OCI-LY7 (cell line): ENCODE measurements around the gene SOAT1. TPM values are rescaled to one million over a fixed set of nuclear protein-coding genes. Genes with fewer than 3 reads are reported as not detected.

Source experiments
- BruUV-seq: library from RNA; stranded (reverse); fragments of 400-500 nt; replicated peaks from 2 replicates; lab custom pipeline; 2021; lab: Mats Ljungman, UMichigan
- CTCF ChIA-PET: fragments of 300-600 bp; sonication (Branson Sonifier 250); formaldehyde crosslinking; loops from one replicate; lab custom pipeline; 2022; ENCODE audit warnings: antibody characterized with exemption; ENCODE audit not compliant: unreplicated experiment; lab: Charles Lee
- POLR2A ChIA-PET: fragments of 300-600 bp; sonication (Branson Sonifier 250); formaldehyde crosslinking; loops from one replicate; lab custom pipeline; 2022; ENCODE audit warnings: antibody characterized with exemption; lab: Charles Lee
- DNase-seq: peaks from one replicate; pipeline ENCODE4 v3.0.0-alpha.2; 2015; ENCODE audit warnings: low spot score
- H2AFZ ChIP-seq: fragments of 200-600 bp; sonication (generic), shearing (Covaris generic); 2 replicates; pipeline ENCODE4 v1.6.1; 2014; ENCODE audit warnings: mild to moderate bottlenecking, antibody characterized with exemption, low read length, moderate library complexity
- H3K27ac ChIP-seq: fragments of 200-600 bp; sonication (generic); 2 replicates; pipeline ENCODE4 v1.5.1; 2014; ENCODE audit warnings: mixed run types, low read depth, mild to moderate bottlenecking, moderate library complexity, low read length, inconsistent platforms; ENCODE audit not compliant: poor library complexity, severe bottlenecking
- H3K36me3 ChIP-seq: fragments of 200-600 bp; sonication (generic); 2 replicates; pipeline ENCODE4 v1.6.1; 2014; ENCODE audit warnings: mild to moderate bottlenecking, antibody characterized with exemption, low read length, moderate library complexity, mixed read lengths; ENCODE audit not compliant: insufficient read depth
- H3K4me1 ChIP-seq: fragments of 200-600 bp; sonication (generic); 2 replicates; pipeline ENCODE4 v1.5.1; 2014; ENCODE audit warnings: mild to moderate bottlenecking, low read length; ENCODE audit not compliant: insufficient read depth, poor library complexity, severe bottlenecking
- H3K4me2 ChIP-seq: fragments of 200-600 bp; sonication (generic); 2 replicates; pipeline ENCODE4 v1.6.1; 2014; ENCODE audit warnings: mild to moderate bottlenecking, low read length
- H3K4me3 ChIP-seq: fragments of 200-600 bp; sonication (generic); 2 replicates; pipeline ENCODE4 v1.5.1; 2014; ENCODE audit warnings: mild to moderate bottlenecking, low read depth, low read length; ENCODE audit not compliant: poor library complexity, severe bottlenecking
- H3K79me2 ChIP-seq: fragments of 200-600 bp; sonication (generic); 2 replicates; pipeline ENCODE4 v1.6.1; 2016; ENCODE audit warnings: low read depth, mild to moderate bottlenecking, low read length, moderate library complexity, mixed read lengths; ENCODE audit not compliant: insufficient read depth
- H3K9me2 ChIP-seq: fragments of 200-600 bp; sonication (generic); 2 replicates; pipeline ENCODE4 v1.6.1; 2016; ENCODE audit warnings: mild to moderate bottlenecking, low read length, mixed read lengths; ENCODE audit not compliant: insufficient read depth
- H3K9me3 ChIP-seq: fragments of 200-600 bp; sonication (generic); 2 replicates; pipeline ENCODE4 v1.6.1; 2014; ENCODE audit warnings: mild to moderate bottlenecking, mixed run types, low read length, mixed read lengths
- H4K20me1 ChIP-seq: fragments of 200-600 bp; sonication (generic); 2 replicates; pipeline ENCODE4 v1.6.1; 2014; ENCODE audit warnings: mild to moderate bottlenecking, antibody characterized with exemption, low read length, moderate library complexity, mixed read lengths; ENCODE audit not compliant: insufficient read depth
- CTCF ChIP-seq: fragments of 200-600 bp; sonication (generic); conservative IDR thresholded peaks from 2 replicates; pipeline ENCODE4 v1.5.1; 2014; ENCODE audit warnings: mild to moderate bottlenecking, antibody characterized with exemption, low read length, moderate library complexity, mixed read lengths
- EZH2phosphoT487 ChIP-seq: fragments of 200-600 bp; sonication (generic); IDR thresholded peaks from 2 replicates; pipeline ENCODE4 v1.6.1; 2018; ENCODE audit warnings: low read depth, borderline replicate concordance, mild to moderate bottlenecking, mixed run types, antibody characterized with exemption, low read length, moderate library complexity, mixed read lengths
- intact Hi-C: fragments of 100-400 bp; cut with micrococcal nuclease; formaldehyde crosslinking; loops from one replicate; pipeline ENCODE4 v1.10.0; 2022; ENCODE audit not compliant: unreplicated experiment
- total RNA-seq, 2 experiments: library from RNA; depleted of rRNA in 1 of 2; stranded (reverse); fragments of >200 nt in 1 of 2; shearing (Covaris generic) in 1 of 2; gene quantifications; 2 replicates each; pipeline ENCODE4 v1.2.3, GENCODE V29; 2014 to 2022

Gene SOAT1
- total RNA-seq, 2 experiments from 2014 or later: 8.7 to 34.0 TPM

DNA sequence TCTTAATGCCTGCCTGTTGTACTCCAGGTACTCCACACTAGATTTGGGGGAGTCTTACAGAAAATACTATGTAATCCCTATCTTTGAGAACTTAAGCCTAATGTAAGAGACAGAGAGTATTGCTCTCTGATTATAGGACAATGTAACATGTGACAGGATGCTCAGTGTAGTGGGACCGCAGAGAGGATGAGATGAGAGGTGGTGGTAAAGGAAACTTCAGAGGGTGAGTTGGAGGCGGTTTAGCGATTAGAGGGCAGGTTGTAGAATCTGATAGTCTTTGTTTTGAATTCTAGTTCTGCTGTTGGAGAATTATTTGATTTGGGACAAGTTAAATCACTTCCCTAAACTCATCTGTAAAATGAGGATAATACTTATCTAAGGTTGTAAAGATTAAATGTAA, 5.4 kb downstream of the SOAT1 start:
- no peak overlapping the region for H3K4me3 ChIP-seq
- CTCF ChIA-PET: no interaction called here
- H3K36me3 ChIP-seq: peaks cover 30% of the 10 kb centered on the region
- H3K27ac ChIP-seq: peak overlapping the region; percentile 13
- TF ChIP-seq EZH2phosphoT487 (no peak), CTCF (no peak)
- peaks cover 43% of the 10 kb centered on the region for H3K4me1 ChIP-seq
- peak; percentile 55 for DNase-seq
- peak overlapping the region; percentile 16 for H3K4me2 ChIP-seq
- intact Hi-C loops: no loop called here
- peaks cover 60% of the 10 kb centered on the region for H3K79me2 ChIP-seq
- H3K9me2 ChIP-seq: no peaks in the 10 kb centered on the region
- no peak overlapping the region for H2AFZ ChIP-seq
- POLR2A ChIA-PET: interaction anchor here (0.7 kb wide), 1 partner anchor 13 kb away, joined by 3 read pairs; no protein-coding TSS in a partner anchor
- no TSS peak for BruUV-seq
- 0 out of 2 replicates have a peak, but pooled peaks cover 8% of the 10 kb centered on the region for H4K20me1 ChIP-seq
- H3K9me3 ChIP-seq: no peaks in the 10 kb centered on the region

GRCh38 chr1:179300112-179300511, 6.5 kb downstream of the SOAT1 start:
- POLR2A ChIA-PET: interaction anchor here (0.7 kb wide), 1 partner anchor 180 kb away, joined by 3 read pairs; no protein-coding TSS in a partner anchor
- CTCF ChIA-PET: no interaction called here

More at GRCh38 chr1:179300112-179300511, 6.5 kb downstream of the SOAT1 start:
- intact Hi-C loops: no loop called here
- peaks cover 34% of the 10 kb centered on the region for H3K4me1 ChIP-seq
- H3K79me2 ChIP-seq: peaks cover 49% of the 10 kb centered on the region
- H3K27ac ChIP-seq: no peak overlapping the region
- no peaks in the 10 kb centered on the region for H3K9me2 ChIP-seq
- H3K36me3 ChIP-seq: peaks cover 42% of the 10 kb centered on the region
- 0 out of 2 replicates have a peak, but pooled peaks cover 8% of the 10 kb centered on the region for H4K20me1 ChIP-seq
- no peak overlapping the region for H3K4me2 ChIP-seq
- no peak for TF ChIP-seq EZH2phosphoT487
- TF ChIP-seq CTCF: no peak
- no TSS peak for BruUV-seq
- H3K4me3 ChIP-seq: no peak overlapping the region
- DNase-seq: no peak
- no peak overlapping the region for H2AFZ ChIP-seq
- no peaks in the 10 kb centered on the region for H3K9me3 ChIP-seq
